HepG2 (cell line): ENCODE results near the gene SMARCAD1. TPM values are rescaled to one million over a fixed set of nuclear protein-coding genes. Genes with fewer than 3 reads are reported as not detected.

Source experiments
- ARNT ChIP-seq: fragments of 450-650 bp; IDR thresholded peaks from 2 replicates; pipeline ENCODE4 v1.6.1; 2017
- DPF2 ChIP-seq: sonication (generic); formaldehyde crosslinking; IDR thresholded peaks from 2 replicates; pipeline ENCODE4 v1.4.0; 2020; ENCODE audit warnings: mild to moderate bottlenecking, low read depth, missing genetic modification reagents, borderline replicate concordance
- HES4 ChIP-seq: sonication (generic); formaldehyde crosslinking; IDR thresholded peaks from 2 replicates; pipeline ENCODE4 v1.9.0; 2021; ENCODE audit warnings: mild to moderate bottlenecking, missing genetic modification reagents, borderline replicate concordance
- HHEX ChIP-seq: IDR thresholded peaks from 2 replicates; pipeline ENCODE4 v1.6.1; 2016; ENCODE audit warnings: control low read depth
- KDM3A ChIP-seq: IDR thresholded peaks from 2 replicates; pipeline ENCODE4 v1.6.1; 2018; ENCODE audit warnings: low read depth, missing compliant biosample characterization
- KDM6A ChIP-seq: IDR thresholded peaks from 2 replicates; pipeline ENCODE4 v1.6.1; 2016; ENCODE audit warnings: low read depth
- KMT2B ChIP-seq: IDR thresholded peaks from 2 replicates; pipeline ENCODE4 v1.6.1; 2016; ENCODE audit warnings: missing genetic modification reagents, missing compliant biosample characterization
- MAFK ChIP-seq, 2 experiments: IDR thresholded peaks in 1 of 2; conservative IDR thresholded peaks in 1 of 2; 2 replicates each; pipeline ENCODE4 v1.6.1; 2011; ENCODE audit warnings: improper control_type of control experiment in 2 of 2, low read length in 2 of 2
- MXI1 ChIP-seq: IDR thresholded peaks from 3 replicates; pipeline ENCODE4 v1.6.1; 2012; ENCODE audit warnings: low read depth, low read length, inconsistent platforms, borderline replicate concordance
- RFXAP ChIP-seq: sonication (generic); formaldehyde crosslinking; IDR thresholded peaks from 2 replicates; pipeline ENCODE4 v1.4.0; 2020; ENCODE audit warnings: missing genetic modification reagents, borderline replicate concordance
- SMYD3 ChIP-seq: sonication (generic); formaldehyde crosslinking; IDR thresholded peaks from 2 replicates; pipeline ENCODE4 v1.8.1; 2023; ENCODE audit warnings: mild to moderate bottlenecking, missing genetic modification reagents
- TCF7 ChIP-seq: sonication (generic); IDR thresholded peaks from 2 replicates; pipeline ENCODE4 v1.6.1; 2016; ENCODE audit warnings: antibody characterized with exemption, low read depth
- TP53 ChIP-seq: sonication (generic); formaldehyde crosslinking; conservative IDR thresholded peaks from 2 replicates; pipeline ENCODE4 v1.4.0; 2020; ENCODE audit warnings: missing genetic modification reagents
- TRIM24 ChIP-seq: sonication (generic); formaldehyde crosslinking; IDR thresholded peaks from 2 replicates; pipeline ENCODE4 v1.8.0; 2022; ENCODE audit warnings: mild to moderate bottlenecking, missing genetic modification reagents
- ZNF10 ChIP-seq: sonication (generic); formaldehyde crosslinking; IDR thresholded peaks from 2 replicates; pipeline ENCODE4 v1.4.0; 2020; ENCODE audit warnings: mild to moderate bottlenecking, low read depth, missing genetic modification reagents, borderline replicate concordance
- ZNF235 ChIP-seq: sonication (generic); formaldehyde crosslinking; IDR thresholded peaks from 2 replicates; pipeline ENCODE4 v1.8.1; 2023; ENCODE audit warnings: mild to moderate bottlenecking, missing genetic modification reagents, borderline replicate concordance
- ZNF274 ChIP-seq: sonication (generic); formaldehyde crosslinking; IDR thresholded peaks from 2 replicates; pipeline ENCODE4 v1.5.1; 2020; ENCODE audit warnings: mild to moderate bottlenecking, missing genetic modification reagents
- ZNF556 ChIP-seq: sonication (generic); formaldehyde crosslinking; IDR thresholded peaks from 2 replicates; pipeline ENCODE4 v1.4.0; 2020; ENCODE audit warnings: mild to moderate bottlenecking, missing genetic modification reagents, borderline replicate concordance
- polyA plus RNA-seq, 8 experiments: library from polyadenylated mRNA; depleted of rRNA in 3 of 8; stranded (reverse) in 7 of 8; unstranded in 1 of 8; fragments of >200 nt; fragmentation: Illumina TruSeq in 4 of 8; extraction: Trizol in 4 of 8; gene quantifications; 2 replicates each; pipeline versions ENCODE4 v1.2.1 to v1.2.3, GENCODE V29; 2011 to 2016; ENCODE audit warnings: low read depth in 4 of 8, missing spikeins in 1 of 8, mixed read lengths in 1 of 8; ENCODE audit not compliant: insufficient read depth in 1 of 8
- total RNA-seq, 5 experiments: library from RNA; depleted of rRNA; stranded (reverse); fragments of >200 nt; fragmentation: Illumina TruSeq; extraction: Trizol; gene quantifications; 2 replicates each; pipeline ENCODE4 v1.2.3, GENCODE V29; 2016; ENCODE audit warnings: low read depth in 1 of 5
- TF ChIP-seq, protein P1 (sequence below): sonication (generic); formaldehyde crosslinking; IDR thresholded peaks from 2 replicates; pipeline ENCODE4 v1.8.0; 2022; ENCODE audit warnings: mild to moderate bottlenecking, missing genetic modification reagents; ENCODE audit not compliant: insufficient replicate concordance
- TF ChIP-seq, protein P2 (sequence below): IDR thresholded peaks from 2 replicates; pipeline ENCODE4 v1.6.1; 2016
- TF ChIP-seq, protein P3 (sequence below): sonication (generic); formaldehyde crosslinking; IDR thresholded peaks from 2 replicates; pipeline ENCODE4 v1.5.0; 2020; ENCODE audit warnings: mild to moderate bottlenecking, missing genetic modification reagents
- TF ChIP-seq, protein P4 (sequence below): IDR thresholded peaks from 2 replicates; pipeline ENCODE4 v1.6.1; 2016; ENCODE audit warnings: low read depth, control low read depth
- TF ChIP-seq, protein P5 (sequence below): IDR thresholded peaks from 2 replicates; pipeline ENCODE4 v1.6.1; 2016

Gene SMARCAD1
- total and polyA plus RNA-seq, 2 of the 13 experiments (the other 11 are each of a cell fraction or from before 2014, with no cell fraction given), result 18.2 to 35.9 TPM

DNA sequence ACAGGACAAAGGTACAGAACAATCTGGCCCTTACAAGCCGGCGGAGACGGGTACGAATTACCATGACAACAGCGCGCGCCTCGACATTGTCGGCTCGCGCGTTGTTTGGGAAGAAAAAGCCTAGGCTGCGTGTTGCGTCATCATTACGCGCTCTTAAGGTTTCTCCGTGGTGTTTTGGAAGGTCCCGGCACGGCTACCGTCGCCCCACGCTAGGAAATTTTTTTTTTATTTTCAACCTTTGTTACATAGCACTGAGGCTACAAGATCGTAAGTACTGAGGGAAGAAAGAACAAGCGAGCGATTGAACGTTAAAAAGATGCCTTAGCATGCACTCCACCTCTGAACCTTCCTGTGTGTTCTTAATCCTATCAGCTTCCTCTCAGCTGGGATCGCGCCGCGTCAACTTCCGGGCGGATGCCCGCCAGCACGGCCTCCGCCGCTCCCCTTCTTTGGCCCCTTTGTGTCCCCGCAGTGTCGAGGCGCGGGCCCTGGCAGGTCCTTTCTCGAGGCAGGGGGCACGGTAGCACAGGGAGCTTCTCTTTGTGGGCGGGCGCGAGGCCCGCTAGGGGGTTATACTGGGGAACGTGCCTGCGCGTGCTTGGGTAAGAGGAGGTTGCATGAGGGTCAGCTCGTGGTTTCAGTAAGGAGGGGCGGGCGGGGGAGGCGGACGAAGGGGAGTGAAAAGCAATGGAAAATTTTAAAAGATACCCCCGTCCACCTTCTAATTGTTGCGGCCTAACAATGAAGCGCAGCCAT, at the start of gene SMARCAD1 (continued):
- TF ChIP-seq KDM3A (CRISPR knock-in tag), result peak; percentile 90; the same call in 1 of the 2 replicates
- TF ChIP-seq, protein P1, sequence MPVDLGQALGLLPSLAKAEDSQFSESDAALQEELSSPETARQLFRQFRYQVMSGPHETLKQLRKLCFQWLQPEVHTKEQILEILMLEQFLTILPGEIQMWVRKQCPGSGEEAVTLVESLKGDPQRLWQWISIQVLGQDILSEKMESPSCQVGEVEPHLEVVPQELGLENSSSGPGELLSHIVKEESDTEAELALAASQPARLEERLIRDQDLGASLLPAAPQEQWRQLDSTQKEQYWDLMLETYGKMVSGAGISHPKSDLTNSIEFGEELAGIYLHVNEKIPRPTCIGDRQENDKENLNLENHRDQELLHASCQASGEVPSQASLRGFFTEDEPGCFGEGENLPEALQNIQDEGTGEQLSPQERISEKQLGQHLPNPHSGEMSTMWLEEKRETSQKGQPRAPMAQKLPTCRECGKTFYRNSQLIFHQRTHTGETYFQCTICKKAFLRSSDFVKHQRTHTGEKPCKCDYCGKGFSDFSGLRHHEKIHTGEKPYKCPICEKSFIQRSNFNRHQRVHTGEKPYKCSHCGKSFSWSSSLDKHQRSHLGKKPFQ, result no peak
- TF ChIP-seq ZNF235 (CRISPR knock-in tag), result no peak; the same call in 1 of the 2 replicates
- TF ChIP-seq, protein P2, sequence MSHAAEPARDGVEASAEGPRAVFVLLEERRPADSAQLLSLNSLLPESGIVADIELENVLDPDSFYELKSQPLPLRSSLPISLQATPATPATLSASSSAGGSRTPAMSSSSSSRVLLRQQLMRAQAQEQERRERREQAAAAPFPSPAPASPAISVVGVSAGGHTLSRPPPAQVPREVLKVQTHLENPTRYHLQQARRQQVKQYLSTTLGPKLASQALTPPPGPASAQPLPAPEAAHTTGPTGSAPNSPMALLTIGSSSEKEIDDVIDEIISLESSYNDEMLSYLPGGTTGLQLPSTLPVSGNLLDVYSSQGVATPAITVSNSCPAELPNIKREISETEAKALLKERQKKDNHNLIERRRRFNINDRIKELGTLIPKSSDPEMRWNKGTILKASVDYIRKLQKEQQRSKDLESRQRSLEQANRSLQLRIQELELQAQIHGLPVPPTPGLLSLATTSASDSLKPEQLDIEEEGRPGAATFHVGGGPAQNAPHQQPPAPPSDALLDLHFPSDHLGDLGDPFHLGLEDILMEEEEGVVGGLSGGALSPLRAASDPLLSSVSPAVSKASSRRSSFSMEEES (CRISPR knock-in tag), result no peak
- TF ChIP-seq, protein P3, sequence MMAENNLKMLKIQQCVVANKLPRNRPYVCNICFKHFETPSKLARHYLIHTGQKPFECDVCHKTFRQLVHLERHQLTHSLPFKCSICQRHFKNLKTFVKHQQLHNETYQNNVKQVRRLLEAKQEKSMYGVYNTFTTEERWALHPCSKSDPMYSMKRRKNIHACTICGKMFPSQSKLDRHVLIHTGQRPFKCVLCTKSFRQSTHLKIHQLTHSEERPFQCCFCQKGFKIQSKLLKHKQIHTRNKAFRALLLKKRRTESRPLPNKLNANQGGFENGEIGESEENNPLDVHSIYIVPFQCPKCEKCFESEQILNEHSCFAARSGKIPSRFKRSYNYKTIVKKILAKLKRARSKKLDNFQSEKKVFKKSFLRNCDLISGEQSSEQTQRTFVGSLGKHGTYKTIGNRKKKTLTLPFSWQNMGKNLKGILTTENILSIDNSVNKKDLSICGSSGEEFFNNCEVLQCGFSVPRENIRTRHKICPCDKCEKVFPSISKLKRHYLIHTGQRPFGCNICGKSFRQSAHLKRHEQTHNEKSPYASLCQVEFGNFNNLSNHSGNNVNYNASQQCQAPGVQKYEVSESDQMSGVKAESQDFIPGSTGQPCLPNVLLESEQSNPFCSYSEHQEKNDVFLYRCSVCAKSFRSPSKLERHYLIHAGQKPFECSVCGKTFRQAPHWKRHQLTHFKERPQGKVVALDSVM, result peak; percentile 40; the same call in 1 of the 2 replicates
- no peak for TF ChIP-seq ZNF10 (CRISPR knock-in tag)
- TF ChIP-seq TRIM24 (CRISPR knock-in tag), result no peak
- peak; percentile 65 for TF ChIP-seq RFXAP
- TF ChIP-seq SMYD3 (CRISPR knock-in tag), result 0 out of 2 replicates have a peak, but pooled peaks have one; percentile 51
- TF ChIP-seq HHEX (CRISPR knock-in tag), result no peak
- TF ChIP-seq TP53, result no peak
- TF ChIP-seq ARNT, result no peak
- TF ChIP-seq KMT2B (CRISPR knock-in tag), result peak; percentile 99
- peak; percentile 71 for TF ChIP-seq HES4
- TF ChIP-seq ZNF556 (CRISPR knock-in tag), result peak; percentile 90
- TF ChIP-seq, protein P4, sequence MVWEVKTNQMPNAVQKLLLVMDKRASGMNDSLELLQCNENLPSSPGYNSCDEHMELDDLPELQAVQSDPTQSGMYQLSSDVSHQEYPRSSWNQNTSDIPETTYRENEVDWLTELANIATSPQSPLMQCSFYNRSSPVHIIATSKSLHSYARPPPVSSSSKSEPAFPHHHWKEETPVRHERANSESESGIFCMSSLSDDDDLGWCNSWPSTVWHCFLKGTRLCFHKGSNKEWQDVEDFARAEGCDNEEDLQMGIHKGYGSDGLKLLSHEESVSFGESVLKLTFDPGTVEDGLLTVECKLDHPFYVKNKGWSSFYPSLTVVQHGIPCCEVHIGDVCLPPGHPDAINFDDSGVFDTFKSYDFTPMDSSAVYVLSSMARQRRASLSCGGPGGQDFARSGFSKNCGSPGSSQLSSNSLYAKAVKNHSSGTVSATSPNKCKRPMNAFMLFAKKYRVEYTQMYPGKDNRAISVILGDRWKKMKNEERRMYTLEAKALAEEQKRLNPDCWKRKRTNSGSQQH (CRISPR knock-in tag), result peak; percentile 31; the same call in 1 of the 2 replicates
- peak; percentile 37; the same call in 1 of the 2 replicates for TF ChIP-seq KDM6A (CRISPR knock-in tag)
- TF ChIP-seq MAFK (conservative IDR thresholded peaks at IDR 0.05 in 1 of 2, IDR thresholded peaks at IDR 0.05 in 1 of 2; ENCODE audit: low read length in 2 of 2), result no peak
- no peak for TF ChIP-seq DPF2 (CRISPR knock-in tag)
- TF ChIP-seq MXI1, result peak; percentile 73; the same call in 2 of the 3 replicates
- peak; percentile 89 for TF ChIP-seq ZNF274 (CRISPR knock-in tag)
- TF ChIP-seq, protein P5, sequence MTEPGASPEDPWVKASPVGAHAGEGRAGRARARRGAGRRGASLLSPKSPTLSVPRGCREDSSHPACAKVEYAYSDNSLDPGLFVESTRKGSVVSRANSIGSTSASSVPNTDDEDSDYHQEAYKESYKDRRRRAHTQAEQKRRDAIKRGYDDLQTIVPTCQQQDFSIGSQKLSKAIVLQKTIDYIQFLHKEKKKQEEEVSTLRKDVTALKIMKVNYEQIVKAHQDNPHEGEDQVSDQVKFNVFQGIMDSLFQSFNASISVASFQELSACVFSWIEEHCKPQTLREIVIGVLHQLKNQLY (CRISPR knock-in tag), result 0 out of 2 replicates have a peak, but pooled peaks have one; percentile 15
- no peak for TF ChIP-seq TCF7
